Suprapubic skin (tissue), 4 donors: ENCODE results near the gene BTG4. TPM values are rescaled to one million over a fixed set of nuclear protein-coding genes. Genes with fewer than 3 reads are reported as not detected.

Experiments
- DNase-seq, 2 donors: peaks; one replicate each; pipeline ENCODE4 v3.0.0-alpha.2; 2019; ENCODE audit warnings: low spot score in 2 of 2
- H3K27ac ChIP-seq: fragments of 200-600 bp; sonication (generic); one replicate; pipeline ENCODE4 v1.5.1; 2019
- H3K27me3 ChIP-seq: fragments of 200-600 bp; sonication (generic); one replicate; pipeline ENCODE4 v1.5.1; 2019
- H3K36me3 ChIP-seq: fragments of 200-600 bp; sonication (generic); one replicate; pipeline ENCODE4 v1.5.1; 2019
- H3K4me1 ChIP-seq: fragments of 200-600 bp; sonication (generic); one replicate; pipeline ENCODE4 v1.5.1; 2019
- H3K4me3 ChIP-seq: fragments of 200-600 bp; sonication (generic); one replicate; pipeline ENCODE4 v1.5.1; 2019; ENCODE audit warnings: mild to moderate bottlenecking
- H3K9me3 ChIP-seq: fragments of 200-600 bp; sonication (generic); one replicate; pipeline ENCODE4 v1.5.1; 2019
- CTCF ChIP-seq, 2 donors: fragments of 200-600 bp in 1 of 2; fragments of 450-650 bp in 1 of 2; sonication (generic) in 1 of 2; IDR thresholded peaks; one replicate each; pipeline ENCODE4 v1.5.1; 2016 to 2019; ENCODE audit warnings: antibody characterized with exemption in 2 of 2, mild to moderate bottlenecking in 1 of 2, moderate library complexity in 1 of 2
- EP300 ChIP-seq: sonication (generic); formaldehyde crosslinking; IDR thresholded peaks from one replicate; pipeline ENCODE4 v1.6.1; 2017; ENCODE audit warnings: antibody characterized with exemption
- POLR2A ChIP-seq, 2 donors: fragments of 450-650 bp; IDR thresholded peaks; one replicate each; pipeline ENCODE4 v1.6.1; 2017; ENCODE audit warnings: antibody characterized with exemption in 2 of 2, mild to moderate bottlenecking in 2 of 2, moderate library complexity in 2 of 2
- POLR2AphosphoS5 ChIP-seq, 3 donors: sonication (generic); formaldehyde crosslinking; IDR thresholded peaks; one replicate each; pipeline ENCODE4 v1.6.1; 2017; ENCODE audit warnings: antibody characterized with exemption in 3 of 3
- WGBS: methylation state at CpG from one replicate; pipeline ENCODE4 v1.1.5; 2018; 5-methylcytosine and 5-hydroxymethylcytosine counted together
- total RNA-seq, 4 donors: library from RNA; depleted of rRNA; stranded (reverse); fragments of >200 nt; gene quantifications; one replicate each; pipeline ENCODE4 v1.1.0, GENCODE V29; 2016

Gene BTG4
- total RNA-seq, 4 donors from 2014 or later: not detected

- 36% methylated on average over 34 of the region's 39 CpGs for WGBS
- Histone ChIP-seq H3K27ac (no peak within 1 kb of the TSS), H3K9me3 (no peaks in the 10 kb centered on the region), H3K4me1 (peaks cover 22% of the 10 kb centered on the region), H3K36me3 (no peaks in the 10 kb centered on the region), H3K27me3 (peaks cover 36% of the 10 kb centered on the region), H3K4me3 (peak within 1 kb of the TSS; percentile 16)
- no peak for TF ChIP-seq POLR2A (IDR thresholded peaks at IDR 0.05)
- no peak for TF ChIP-seq CTCF (IDR thresholded peaks at IDR 0.05)
- no peak for TF ChIP-seq POLR2AphosphoS5 (IDR thresholded peaks at IDR 0.05)
- TF ChIP-seq EP300: no peak
- DNase-seq: no peak
Observed at GRCh38 chr11:111514216-111515031, 2.2 kb upstream of the BTG4 start, which contains the start of gene HOATZ. Gene HOATZ (plus strand): TSS chr11:111514778. CDS start chr11:111514785, 7 bp downstream.

- Histone ChIP-seq H3K27me3 (peaks cover 36% of the 10 kb centered on the region), H3K27ac (no peak overlapping the region), H3K4me3 (peak overlapping the region; percentile 47), H3K36me3 (no peaks in the 10 kb centered on the region), H3K9me3 (no peaks in the 10 kb centered on the region), H3K4me1 (peaks cover 22% of the 10 kb centered on the region)
- DNase-seq: no peak
- TF ChIP-seq POLR2A (IDR thresholded peaks at IDR 0.05) (no peak), EP300 (no peak), CTCF (IDR thresholded peaks at IDR 0.05) (no peak), POLR2AphosphoS5 (IDR thresholded peaks at IDR 0.05) (no peak)
- 22% methylated on average over 6 of the region's 6 CpGs for WGBS
Observed at GRCh38 chr11:111513240-111513605, 1.0 kb upstream of the BTG4 start.

GRCh38 chr11:111510311-111510710 lies 1.9 kb downstream of the BTG4 start:
- H3K36me3 ChIP-seq: no peaks in the 10 kb centered on the region
- TF ChIP-seq EP300 (no peak), POLR2A (IDR thresholded peaks at IDR 0.05) (no peak), POLR2AphosphoS5 (IDR thresholded peaks at IDR 0.05) (no peak), CTCF (IDR thresholded peaks at IDR 0.05) (no peak)
- H3K4me1 ChIP-seq: peaks cover 22% of the 10 kb centered on the region
- peaks cover 36% of the 10 kb centered on the region for H3K27me3 ChIP-seq
- H3K27ac ChIP-seq: no peak overlapping the region
- no peak overlapping the region for H3K4me3 ChIP-seq
- DNase-seq: no peak
- 71% methylated on average over 1 of the region's 1 CpG for WGBS
- H3K9me3 ChIP-seq: no peaks in the 10 kb centered on the region

GRCh38 chr11:111502611-111503010 lies 9.6 kb downstream of the BTG4 start:
- no peak for TF ChIP-seq POLR2A (IDR thresholded peaks at IDR 0.05)
- no peak for TF ChIP-seq CTCF (IDR thresholded peaks at IDR 0.05)
- no peak for TF ChIP-seq EP300
- no peak for TF ChIP-seq POLR2AphosphoS5 (IDR thresholded peaks at IDR 0.05)
- Histone ChIP-seq H3K27ac (no peak overlapping the region), H3K4me3 (no peak overlapping the region), H3K27me3 (peaks cover 8% of the 10 kb centered on the region), H3K9me3 (no peaks in the 10 kb centered on the region), H3K4me1 (no peaks in the 10 kb centered on the region), H3K36me3 (no peaks in the 10 kb centered on the region)
- WGBS: 84% methylated on average over 1 of the region's 1 CpG
- DNase-seq: no peak

- Histone ChIP-seq H3K36me3 (no peaks in the 10 kb centered on the region), H3K9me3 (no peaks in the 10 kb centered on the region), H3K27ac (no peak overlapping the region), H3K4me1 (no peaks in the 10 kb centered on the region), H3K4me3 (no peak overlapping the region), H3K27me3 (peaks cover 8% of the 10 kb centered on the region)
- TF ChIP-seq EP300 (no peak), CTCF (IDR thresholded peaks at IDR 0.05) (no peak), POLR2AphosphoS5 (IDR thresholded peaks at IDR 0.05) (no peak), POLR2A (IDR thresholded peaks at IDR 0.05) (no peak)
- no peak for DNase-seq
- 73% methylated on average over 1 of the region's 1 CpG for WGBS
Observed at GRCh38 chr11:111500481-111500880, 11.7 kb downstream of the BTG4 start.
